ENCODE data around the gene PKNOX2. TPM values are rescaled to one million over a fixed set of nuclear protein-coding genes. Genes with fewer than 3 reads are reported as not detected.

Gene PKNOX2
- total and polyA plus RNA-seq, 4 donors, result 0.14 to 0.29 (median 0.24) TPM

- DNase-seq (ENCODE audit: low spot score), result no peak
- no peaks in the 10 kb centered on the region for H3K9me3 ChIP-seq (ENCODE audit: control insufficient read depth in 4 of 4, low read length in 3 of 4)
- no peaks in the 10 kb centered on the region for H3K36me3 ChIP-seq (ENCODE audit: control insufficient read depth in 4 of 4, insufficient read depth in 3 of 4, low read depth in 1 of 4, low read length in 3 of 4)
- no peaks in the 10 kb centered on the region for H3K4me1 ChIP-seq (ENCODE audit: control insufficient read depth in 4 of 4, insufficient read depth in 4 of 4, low read length in 3 of 4)
- no peak overlapping the region for H3K9ac ChIP-seq (ENCODE audit: low read depth in 1 of 2, low read length in 2 of 2)
- 93% methylated on average over 9 of the region's 9 CpGs for WGBS
- TF ChIP-seq JUND (IDR thresholded peaks at IDR 0.05) (no peak), FOXA1 (IDR thresholded peaks at IDR 0.05) (no peak), FOXA2 (IDR thresholded peaks at IDR 0.05) (no peak)
- no peak overlapping the region for H3K4me3 ChIP-seq (ENCODE audit: low read depth in 1 of 3, low read length in 3 of 3)
- H3K27ac ChIP-seq (ENCODE audit: low read depth in 1 of 2, low read length in 2 of 2), result no peak overlapping the region
- no peaks in the 10 kb centered on the region for H3K27me3 ChIP-seq (ENCODE audit: control insufficient read depth in 4 of 4, insufficient read depth in 4 of 4, low read length in 3 of 4)
Measured at GRCh38 chr11:125387901-125388300, 223.3 kb downstream of the PKNOX2 start.

- Histone ChIP-seq H3K27me3 (ENCODE audit: control insufficient read depth in 4 of 4, insufficient read depth in 4 of 4, low read length in 3 of 4) (no peaks in the 10 kb centered on the region), H3K9me3 (ENCODE audit: control insufficient read depth in 4 of 4, low read length in 3 of 4) (no peaks in the 10 kb centered on the region), H3K9ac (ENCODE audit: low read depth in 1 of 2, low read length in 2 of 2) (no peak overlapping the region), H3K4me1 (ENCODE audit: control insufficient read depth in 4 of 4, insufficient read depth in 4 of 4, low read length in 3 of 4) (no peaks in the 10 kb centered on the region), H3K36me3 (ENCODE audit: control insufficient read depth in 4 of 4, insufficient read depth in 3 of 4, low read depth in 1 of 4, low read length in 3 of 4) (no peaks in the 10 kb centered on the region), H3K4me3 (ENCODE audit: low read depth in 1 of 3, low read length in 3 of 3) (no peak overlapping the region), H3K27ac (ENCODE audit: low read depth in 1 of 2, low read length in 2 of 2) (no peak overlapping the region)
- 93% methylated on average over 7 of the region's 7 CpGs for WGBS
- no peak for TF ChIP-seq EGR1 (IDR thresholded peaks at IDR 0.05; ENCODE audit: low read depth in 2 of 2)
- no peak for TF ChIP-seq RXRA (IDR thresholded peaks at IDR 0.05)
- TF ChIP-seq ZBTB33 (IDR thresholded peaks at IDR 0.05), result no peak
- no peak for TF ChIP-seq ATF3 (IDR thresholded peaks at IDR 0.05)
- TF ChIP-seq FOXA2 (IDR thresholded peaks at IDR 0.05), result no peak
- TF ChIP-seq JUND (IDR thresholded peaks at IDR 0.05), result no peak
- TF ChIP-seq MAX (IDR thresholded peaks at IDR 0.05), result no peak
- DNase-seq (ENCODE audit: low spot score), result no peak
Measured at GRCh38 chr11:125388611-125389010, 224.1 kb downstream of the PKNOX2 start.

- Histone ChIP-seq H3K36me3 (ENCODE audit: control insufficient read depth in 4 of 4, insufficient read depth in 3 of 4, low read depth in 1 of 4, low read length in 3 of 4) (no peaks in the 10 kb centered on the region), H3K9ac (ENCODE audit: low read depth in 1 of 2, low read length in 2 of 2) (no peak overlapping the region), H3K4me1 (ENCODE audit: control insufficient read depth in 4 of 4, insufficient read depth in 4 of 4, low read length in 3 of 4) (no peaks in the 10 kb centered on the region), H3K27ac (ENCODE audit: low read depth in 1 of 2, low read length in 2 of 2) (no peak overlapping the region), H3K4me3 (ENCODE audit: low read depth in 1 of 3, low read length in 3 of 3) (no peak overlapping the region), H3K27me3 (ENCODE audit: control insufficient read depth in 4 of 4, insufficient read depth in 4 of 4, low read length in 3 of 4) (no peaks in the 10 kb centered on the region), H3K9me3 (ENCODE audit: control insufficient read depth in 4 of 4, low read length in 3 of 4) (no peaks in the 10 kb centered on the region)
- DNase-seq (ENCODE audit: low spot score), result no peak
- WGBS, result 92% methylated on average over 19 of the region's 19 CpGs
- TF ChIP-seq FOXA1 (IDR thresholded peaks at IDR 0.05) (no peak), JUND (IDR thresholded peaks at IDR 0.05) (no peak), FOXA2 (IDR thresholded peaks at IDR 0.05) (no peak), YY1 (IDR thresholded peaks at IDR 0.05) (no peak), NR2F2 (IDR thresholded peaks at IDR 0.05) (no peak), RXRA (IDR thresholded peaks at IDR 0.05) (no peak), ZBTB33 (IDR thresholded peaks at IDR 0.05) (no peak), MAX (IDR thresholded peaks at IDR 0.05) (no peak), TAF1 (conservative IDR thresholded peaks at IDR 0.05) (no peak), HNF4A (conservative IDR thresholded peaks at IDR 0.05) (no peak), SP1 (IDR thresholded peaks at IDR 0.05) (no peak), EGR1 (IDR thresholded peaks at IDR 0.05; ENCODE audit: low read depth in 2 of 2) (no peak), CTCF (IDR thresholded peaks at IDR 0.05; ENCODE audit: low read depth, low read length, missing input control) (no peak), RAD21 (IDR thresholded peaks at IDR 0.05) (no peak), GABPA (IDR thresholded peaks at IDR 0.05 in 1 of 2, conservative IDR thresholded peaks at IDR 0.05 in 1 of 2) (no peak), HNF4G (IDR thresholded peaks at IDR 0.05) (no peak)
Measured at GRCh38 chr11:125389339-125390166, 225.0 kb downstream of the PKNOX2 start.
